GM12873 (cell line): ENCODE results near the gene NCKAP5.

Source experiments
- TF ChIP-seq, protein P1 (sequence below): IDR thresholded peaks from 2 replicates; pipeline ENCODE4 v1.5.1; 2012; ENCODE audit warnings: low read depth, mild to moderate bottlenecking, moderate library complexity, low read length, control low read depth; ENCODE audit not compliant: insufficient read depth; ENCODE audit errors: missing control alignments

NCKAP5 gene

DNA sequence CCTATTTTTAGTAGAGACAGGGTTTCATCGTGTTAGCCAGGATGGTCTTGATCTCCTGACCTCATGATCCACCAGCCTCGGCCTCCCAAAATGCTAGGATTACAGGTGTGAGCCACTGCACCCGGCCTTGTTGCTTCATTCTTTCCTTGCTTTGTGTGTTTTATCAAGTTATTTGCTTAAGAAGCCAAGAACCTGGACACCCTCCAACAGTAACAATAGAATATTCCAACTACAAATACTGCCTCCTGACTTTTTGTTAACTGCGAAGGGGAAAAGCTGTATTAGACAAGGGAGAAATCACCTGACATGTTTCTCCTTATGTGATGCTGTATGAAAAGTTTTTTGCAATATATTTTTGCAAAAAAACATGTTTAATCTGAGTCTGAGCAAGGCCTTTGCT lies 297.2 kb downstream of the NCKAP5 start:
- TF ChIP-seq, protein P1, sequence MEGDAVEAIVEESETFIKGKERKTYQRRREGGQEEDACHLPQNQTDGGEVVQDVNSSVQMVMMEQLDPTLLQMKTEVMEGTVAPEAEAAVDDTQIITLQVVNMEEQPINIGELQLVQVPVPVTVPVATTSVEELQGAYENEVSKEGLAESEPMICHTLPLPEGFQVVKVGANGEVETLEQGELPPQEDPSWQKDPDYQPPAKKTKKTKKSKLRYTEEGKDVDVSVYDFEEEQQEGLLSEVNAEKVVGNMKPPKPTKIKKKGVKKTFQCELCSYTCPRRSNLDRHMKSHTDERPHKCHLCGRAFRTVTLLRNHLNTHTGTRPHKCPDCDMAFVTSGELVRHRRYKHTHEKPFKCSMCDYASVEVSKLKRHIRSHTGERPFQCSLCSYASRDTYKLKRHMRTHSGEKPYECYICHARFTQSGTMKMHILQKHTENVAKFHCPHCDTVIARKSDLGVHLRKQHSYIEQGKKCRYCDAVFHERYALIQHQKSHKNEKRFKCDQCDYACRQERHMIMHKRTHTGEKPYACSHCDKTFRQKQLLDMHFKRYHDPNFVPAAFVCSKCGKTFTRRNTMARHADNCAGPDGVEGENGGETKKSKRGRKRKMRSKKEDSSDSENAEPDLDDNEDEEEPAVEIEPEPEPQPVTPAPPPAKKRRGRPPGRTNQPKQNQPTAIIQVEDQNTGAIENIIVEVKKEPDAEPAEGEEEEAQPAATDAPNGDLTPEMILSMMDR: no peak

- TF ChIP-seq, protein P1: no peak
Observed at GRCh38 chr2:133270550-133270949, 297.7 kb downstream of the NCKAP5 start.

- TF ChIP-seq, protein P1: no peak
Observed at GRCh38 chr2:133266926-133267590, 301.2 kb downstream of the NCKAP5 start.

DNA sequence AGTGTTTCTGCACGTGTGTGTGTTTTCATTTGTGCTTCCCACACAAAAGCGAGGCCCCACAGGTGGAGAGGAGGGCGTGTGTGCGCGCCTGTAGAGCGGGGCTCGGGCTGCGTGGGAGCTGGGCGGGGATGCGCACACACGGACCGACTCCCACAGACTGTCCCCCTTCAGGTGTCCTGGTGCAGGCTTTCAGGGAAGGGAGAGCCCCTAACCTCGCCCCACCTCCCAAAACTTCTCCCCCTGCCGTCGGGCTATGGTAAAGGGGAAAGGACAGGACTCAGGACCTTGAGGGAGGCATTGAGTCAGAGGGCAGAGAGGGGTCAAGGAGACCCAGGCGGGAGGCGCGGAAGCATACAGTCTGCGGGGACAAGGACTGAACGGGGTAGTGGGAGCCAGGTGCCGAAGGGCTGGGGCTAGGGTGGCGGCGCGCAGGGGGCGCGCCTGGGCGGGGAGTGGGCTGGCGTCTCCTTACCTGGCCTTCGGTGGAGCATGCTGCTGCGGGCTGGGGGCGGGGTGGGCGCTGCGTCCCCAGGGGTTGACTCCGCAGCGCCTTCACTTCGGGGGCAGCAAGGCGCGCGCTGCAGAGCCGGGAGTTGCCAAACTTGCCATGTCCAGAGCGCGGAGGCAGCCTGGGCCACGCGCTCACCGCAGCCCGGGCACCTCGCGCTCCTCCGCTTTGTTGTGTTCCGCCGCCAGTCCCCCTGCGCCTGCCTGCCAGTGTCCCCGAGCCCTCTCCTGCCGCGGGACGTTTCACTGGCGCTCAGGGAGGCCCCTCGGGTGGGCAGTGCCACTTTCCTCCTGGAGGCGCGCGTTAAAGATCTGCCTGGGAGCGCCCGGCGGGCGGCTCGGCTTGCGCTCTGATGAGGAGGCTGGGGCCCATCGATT lies 302.0 kb downstream of the NCKAP5 start:
- TF ChIP-seq, protein P1: no peak

DNA sequence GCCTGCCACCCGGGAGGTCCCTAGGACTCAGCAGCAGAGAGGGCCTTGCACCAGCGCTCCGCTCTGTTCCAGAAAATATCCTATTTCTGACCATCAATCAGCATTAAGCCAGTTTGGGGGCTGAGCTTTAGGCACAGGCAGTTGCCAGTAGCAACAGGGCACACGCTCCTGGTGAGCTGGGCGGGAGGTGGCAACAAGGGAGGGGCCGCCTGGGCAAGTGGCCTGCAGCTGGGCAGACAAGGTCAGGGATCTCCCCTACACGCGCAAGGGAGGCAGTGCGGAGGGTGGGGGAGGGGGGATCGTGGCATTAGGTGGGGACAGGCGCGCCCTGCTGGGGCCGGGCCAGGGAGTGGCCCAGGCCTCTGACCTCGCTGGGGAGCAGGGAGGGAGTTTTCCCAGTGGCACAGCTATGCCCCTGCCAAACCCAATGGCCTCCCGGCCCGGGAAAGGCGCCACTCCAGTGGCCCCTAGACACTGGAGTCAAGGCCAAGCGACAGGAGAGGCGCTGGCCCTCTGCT lies 302.8 kb downstream of the NCKAP5 start:
- TF ChIP-seq, protein P1: no peak

- TF ChIP-seq, protein P1: no peak
Observed at GRCh38 chr2:133264989-133265401, 303.3 kb downstream of the NCKAP5 start.

DNA sequence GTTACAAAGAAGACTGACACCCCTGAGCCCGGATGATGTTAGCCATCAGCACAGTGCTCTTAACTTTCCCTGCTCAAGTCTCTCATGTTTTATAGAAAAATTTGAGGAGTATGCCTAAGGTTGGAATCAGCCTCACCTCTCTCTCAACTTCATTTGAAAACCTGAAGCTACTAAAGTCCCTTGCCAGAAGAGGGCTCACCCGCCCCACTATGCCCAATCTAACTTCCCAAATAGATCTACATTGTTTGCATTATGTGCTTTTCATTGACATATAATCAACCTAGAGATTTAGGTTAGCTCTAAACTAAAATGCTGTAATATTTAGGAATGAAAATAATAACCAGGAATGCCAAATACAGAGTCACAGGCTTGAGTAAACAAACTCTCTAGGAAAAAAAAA lies 305.4 kb downstream of the NCKAP5 start:
- TF ChIP-seq, protein P1: no peak
